Ovary (tissue), 3 donors: ENCODE results near the gene MED19.

Source experiments
- EP300 ChIP-seq: sonication (generic); formaldehyde crosslinking; IDR thresholded peaks from one replicate; pipeline ENCODE4 v1.6.1; 2017; ENCODE audit warnings: antibody characterized with exemption
- TF ChIP-seq, protein P1 (sequence below), 3 donors: fragments of 450-650 bp in 2 of 3; fragments of 200-600 bp in 1 of 3; IDR thresholded peaks; one replicate each; pipeline versions ENCODE4 v1.5.1 to v1.8.0; 2016 to 2022; ENCODE audit warnings: antibody characterized with exemption in 3 of 3, mild to moderate bottlenecking in 1 of 3
- donor health status: DM: no; HTN: no; CAD: no.

DNA sequence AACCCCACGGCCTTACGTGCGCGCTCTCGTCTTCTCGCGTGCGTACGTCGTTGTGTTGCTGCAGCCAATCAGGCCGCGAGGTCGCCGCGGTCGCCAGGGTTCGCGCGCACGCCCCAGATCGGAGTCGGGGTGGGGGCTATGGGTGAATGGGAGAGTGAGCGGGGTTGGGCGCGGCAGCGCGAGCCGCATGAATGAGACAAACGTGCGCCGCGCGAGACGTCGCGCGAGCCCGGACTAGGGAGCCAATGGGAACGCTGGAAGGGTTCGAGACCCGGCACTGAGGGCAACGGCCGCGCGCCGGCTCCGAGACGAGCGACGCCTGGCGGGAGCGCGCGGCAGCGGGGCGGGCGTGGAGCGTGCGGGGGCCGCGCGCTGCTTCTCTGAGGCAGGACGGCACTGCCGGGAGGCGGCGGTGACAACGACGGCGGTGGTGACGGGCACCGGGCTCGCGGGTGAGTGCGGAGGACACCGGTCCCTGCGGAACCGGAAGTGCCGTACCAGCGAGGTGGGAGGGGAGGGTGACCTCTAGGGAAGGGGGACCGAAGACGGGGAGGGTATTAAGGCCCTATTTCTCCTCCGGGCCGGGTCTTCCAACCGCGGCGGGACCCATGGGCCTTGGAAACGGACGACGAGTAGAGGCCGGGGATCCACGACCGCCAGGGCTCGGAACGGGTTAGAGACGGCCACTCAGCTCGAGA lies 44.1 kb downstream of the MED19 start, which contains the start of gene ZDHHC5:
- TF ChIP-seq, protein P1, sequence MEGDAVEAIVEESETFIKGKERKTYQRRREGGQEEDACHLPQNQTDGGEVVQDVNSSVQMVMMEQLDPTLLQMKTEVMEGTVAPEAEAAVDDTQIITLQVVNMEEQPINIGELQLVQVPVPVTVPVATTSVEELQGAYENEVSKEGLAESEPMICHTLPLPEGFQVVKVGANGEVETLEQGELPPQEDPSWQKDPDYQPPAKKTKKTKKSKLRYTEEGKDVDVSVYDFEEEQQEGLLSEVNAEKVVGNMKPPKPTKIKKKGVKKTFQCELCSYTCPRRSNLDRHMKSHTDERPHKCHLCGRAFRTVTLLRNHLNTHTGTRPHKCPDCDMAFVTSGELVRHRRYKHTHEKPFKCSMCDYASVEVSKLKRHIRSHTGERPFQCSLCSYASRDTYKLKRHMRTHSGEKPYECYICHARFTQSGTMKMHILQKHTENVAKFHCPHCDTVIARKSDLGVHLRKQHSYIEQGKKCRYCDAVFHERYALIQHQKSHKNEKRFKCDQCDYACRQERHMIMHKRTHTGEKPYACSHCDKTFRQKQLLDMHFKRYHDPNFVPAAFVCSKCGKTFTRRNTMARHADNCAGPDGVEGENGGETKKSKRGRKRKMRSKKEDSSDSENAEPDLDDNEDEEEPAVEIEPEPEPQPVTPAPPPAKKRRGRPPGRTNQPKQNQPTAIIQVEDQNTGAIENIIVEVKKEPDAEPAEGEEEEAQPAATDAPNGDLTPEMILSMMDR (IDR thresholded peaks at IDR 0.05), result peak; percentile 49 to 82 (median 64)
- TF ChIP-seq EP300, result no peak
